Prostate gland (tissue), 2 donors: Measurements from ENCODE around the gene ERCC6. TPM values are rescaled to one million over a fixed set of nuclear protein-coding genes. Genes with fewer than 3 reads are reported as not detected.
A peak's percentile ranks its signal among the peaks of the same experiment; 100 is the strongest.

Experiments used
- DNase-seq: peaks from one replicate; pipeline ENCODE4 v3.0.0-alpha.2; 2019; ENCODE audit warnings: low spot score
- H3K27ac ChIP-seq, 2 donors: fragments of 200-600 bp; sonication (generic); 2 replicates each; pipeline ENCODE4 v1.5.1; 2017 to 2019
- H3K27me3 ChIP-seq: fragments of 200-600 bp; sonication (generic); replicated peaks from 2 replicates; pipeline ENCODE4 v1.5.1; 2019; ENCODE audit not compliant: insufficient read depth
- H3K36me3 ChIP-seq, 2 donors: fragments of 200-600 bp; sonication (generic); 1 replicate in 1 of 2; 2 replicates in 1 of 2; pipeline versions ENCODE4 v1.5.1 to v1.8.1; 2017 to 2019
- H3K4me1 ChIP-seq: fragments of 200-600 bp; sonication (generic); replicated peaks from 2 replicates; pipeline ENCODE4 v1.5.1; 2019
- H3K4me3 ChIP-seq, 2 donors: fragments of 200-600 bp; sonication (generic); 2 replicates each; pipeline ENCODE4 v1.5.1; 2017 to 2019
- H3K9me3 ChIP-seq: fragments of 200-600 bp; sonication (generic); 2 replicates; pipeline ENCODE4 v1.5.1; 2017
- POLR2A ChIP-seq: fragments of 450-650 bp; IDR thresholded peaks from one replicate; pipeline ENCODE4 v1.6.1; 2016; ENCODE audit warnings: antibody characterized with exemption, mild to moderate bottlenecking
- POLR2AphosphoS5 ChIP-seq: sonication (generic); formaldehyde crosslinking; IDR thresholded peaks from one replicate; pipeline ENCODE4 v1.6.1; 2017; ENCODE audit warnings: antibody characterized with exemption
- WGBS: methylation state at CpG from one replicate; pipeline ENCODE4 v1.1.5; 2018; 5-methylcytosine and 5-hydroxymethylcytosine counted together
- intact Hi-C: fragments of 100-400 bp; cut with DNase I; formaldehyde crosslinking; loops from one replicate; pipeline ENCODE4 v1.14.2; 2022
- total RNA-seq, 2 donors: library from RNA; depleted of rRNA; stranded (reverse); fragments of >200 nt; gene quantifications; one replicate each; pipeline ENCODE4 v1.1.0, GENCODE V29; 2016
- TF ChIP-seq, protein P1 (sequence below), 4 experiments: fragments of 200-600 bp in 2 of 4; fragments of 450-650 bp in 2 of 4; sonication (generic) in 2 of 4; IDR thresholded peaks; 1 replicate in 3 of 4; 2 replicates in 1 of 4; pipeline ENCODE4 v1.5.1; 2016 to 2019; ENCODE audit warnings: antibody characterized with exemption in 4 of 4, mild to moderate bottlenecking in 2 of 4, moderate library complexity in 2 of 4

Gene ERCC6
- total RNA-seq, 2 donors from 2014 or later: 18.5 to 45.5 TPM

DNA sequence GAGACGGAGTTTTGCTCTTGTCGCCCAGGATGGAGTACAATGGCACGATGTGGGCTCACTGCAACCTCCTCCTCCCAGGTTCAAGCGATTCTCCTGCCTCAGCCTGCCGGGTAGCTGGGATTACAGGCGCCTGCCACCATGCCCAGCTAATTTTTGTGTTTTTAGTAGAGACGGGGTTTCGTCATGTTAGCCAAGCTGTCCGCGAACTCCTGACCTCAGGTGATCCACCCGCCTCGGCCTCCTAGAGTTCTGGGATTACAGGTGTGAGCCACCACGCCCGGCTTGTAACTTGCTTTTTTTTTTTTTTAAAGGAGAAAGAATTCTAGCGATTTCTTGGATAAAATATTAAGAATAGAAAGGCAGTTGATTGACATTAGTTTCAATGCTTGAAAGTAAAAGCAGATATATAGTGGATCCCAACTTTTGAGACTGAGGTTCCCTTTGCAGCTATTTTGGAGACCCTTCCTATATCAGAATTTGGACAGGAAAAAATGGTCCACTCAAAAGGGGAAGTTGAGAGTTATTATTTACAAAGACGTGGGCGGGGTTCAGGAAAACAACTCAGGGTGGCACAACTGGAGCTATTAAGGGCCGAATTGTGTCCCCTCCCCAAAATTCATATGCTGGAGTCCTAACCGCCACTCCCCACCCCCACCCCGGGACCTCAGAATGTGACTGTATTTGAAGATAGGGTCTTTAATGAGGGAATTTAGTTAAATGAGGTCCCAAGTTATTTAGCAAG is 1.3 kb upstream of the ERCC6 start:
- H3K27ac ChIP-seq: peak overlapping the region in 1 of 2 donors; percentile 87
- no peaks in the 10 kb centered on the region for H3K27me3 ChIP-seq
- DNase-seq: no peak
- WGBS: 66% methylated on average over 20 of the region's 20 CpGs
- no peaks in the 10 kb centered on the region for H3K9me3 ChIP-seq
- H3K4me1 ChIP-seq: no peaks in the 10 kb centered on the region
- peak overlapping the region in 1 of 2 donors; percentile 61 for H3K4me3 ChIP-seq
- intact Hi-C loops: no loop called here
- no peaks in the 10 kb centered on the region for H3K36me3 ChIP-seq
- TF ChIP-seq POLR2AphosphoS5 (no peak), POLR2A (no peak)
- TF ChIP-seq, protein P1, sequence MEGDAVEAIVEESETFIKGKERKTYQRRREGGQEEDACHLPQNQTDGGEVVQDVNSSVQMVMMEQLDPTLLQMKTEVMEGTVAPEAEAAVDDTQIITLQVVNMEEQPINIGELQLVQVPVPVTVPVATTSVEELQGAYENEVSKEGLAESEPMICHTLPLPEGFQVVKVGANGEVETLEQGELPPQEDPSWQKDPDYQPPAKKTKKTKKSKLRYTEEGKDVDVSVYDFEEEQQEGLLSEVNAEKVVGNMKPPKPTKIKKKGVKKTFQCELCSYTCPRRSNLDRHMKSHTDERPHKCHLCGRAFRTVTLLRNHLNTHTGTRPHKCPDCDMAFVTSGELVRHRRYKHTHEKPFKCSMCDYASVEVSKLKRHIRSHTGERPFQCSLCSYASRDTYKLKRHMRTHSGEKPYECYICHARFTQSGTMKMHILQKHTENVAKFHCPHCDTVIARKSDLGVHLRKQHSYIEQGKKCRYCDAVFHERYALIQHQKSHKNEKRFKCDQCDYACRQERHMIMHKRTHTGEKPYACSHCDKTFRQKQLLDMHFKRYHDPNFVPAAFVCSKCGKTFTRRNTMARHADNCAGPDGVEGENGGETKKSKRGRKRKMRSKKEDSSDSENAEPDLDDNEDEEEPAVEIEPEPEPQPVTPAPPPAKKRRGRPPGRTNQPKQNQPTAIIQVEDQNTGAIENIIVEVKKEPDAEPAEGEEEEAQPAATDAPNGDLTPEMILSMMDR (IDR thresholded peaks at IDR 0.05): no peak

DNA sequence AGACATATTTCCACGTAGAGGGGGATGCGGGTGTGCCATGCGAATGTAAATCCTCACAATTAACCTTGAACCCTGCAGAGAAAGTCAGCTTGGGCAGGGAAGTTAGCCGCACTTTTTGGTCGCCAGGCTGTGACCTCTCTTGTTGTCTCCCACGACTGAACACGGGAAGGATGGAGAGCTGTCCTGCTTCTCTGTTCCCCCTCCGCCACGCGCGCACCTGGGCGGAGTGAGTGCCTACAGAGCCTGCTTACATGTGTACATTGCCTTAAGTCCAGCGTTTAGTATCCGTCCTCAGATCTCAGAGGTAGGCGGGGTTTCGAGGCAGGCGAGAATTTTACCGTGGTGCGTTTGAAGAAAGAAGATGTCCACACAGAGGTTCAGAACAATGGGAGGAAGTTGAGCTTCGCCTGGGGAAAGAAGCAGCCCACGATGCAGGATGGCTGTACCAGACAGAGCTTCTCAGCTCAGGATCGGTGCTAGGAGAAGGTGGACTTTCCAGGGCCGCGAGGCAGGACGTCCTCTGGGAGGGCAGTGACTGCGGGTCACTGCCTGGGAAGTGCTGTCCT is 482 bp upstream of the ERCC6 start:
- no peaks in the 10 kb centered on the region for H3K9me3 ChIP-seq
- H3K4me3 ChIP-seq: peak overlapping the region; percentile 61 to 68
- intact Hi-C loops: no loop called here
- H3K4me1 ChIP-seq: no peaks in the 10 kb centered on the region
- peak; percentile 23 for DNase-seq
- H3K27ac ChIP-seq: peak overlapping the region; percentile 87 to 88
- under 1% methylated on average over 26 of the region's 26 CpGs for WGBS
- no peaks in the 10 kb centered on the region for H3K36me3 ChIP-seq
- TF ChIP-seq, protein P1 (IDR thresholded peaks at IDR 0.05): peak in 1 of 4 experiments; percentile 11
- no peak for TF ChIP-seq POLR2AphosphoS5
- no peaks in the 10 kb centered on the region for H3K27me3 ChIP-seq

DNA sequence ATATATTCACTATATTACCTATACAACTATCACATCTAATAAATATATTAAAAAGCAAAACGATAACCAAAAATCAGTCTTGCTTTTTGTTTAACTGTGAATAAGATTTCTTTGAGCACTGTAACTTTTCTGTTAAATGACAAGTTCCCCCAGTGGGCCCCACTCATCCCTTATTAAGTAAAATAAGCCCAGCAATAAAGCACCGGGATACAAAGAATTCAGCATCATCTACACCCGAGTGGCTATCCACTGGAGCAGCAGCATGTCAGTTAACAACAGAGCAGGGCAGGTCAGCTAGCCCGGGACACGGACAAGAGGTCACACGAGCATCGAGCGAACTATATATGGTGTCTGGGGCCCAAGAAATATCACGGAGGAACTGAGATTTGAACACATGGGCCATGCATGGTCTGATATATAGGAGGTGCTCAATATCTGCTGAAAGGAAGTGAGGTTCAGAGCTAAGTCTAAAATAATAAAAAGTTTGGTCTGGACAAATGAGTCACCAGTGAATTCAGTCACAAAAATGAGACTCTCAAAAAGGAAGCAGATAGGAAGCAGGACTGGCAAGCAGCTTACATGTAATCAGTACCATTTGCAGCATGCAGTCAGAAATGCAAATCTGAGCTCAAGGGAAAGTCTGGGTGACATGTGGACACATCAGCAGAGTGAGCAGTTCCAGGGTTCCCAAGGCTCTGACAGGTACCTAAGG is 4.1 kb downstream of the ERCC6 start:
- no peak for DNase-seq
- Histone ChIP-seq H3K4me3 (no peak overlapping the region), H3K36me3 (no peaks in the 10 kb centered on the region), H3K9me3 (no peaks in the 10 kb centered on the region), H3K27ac (no peak overlapping the region), H3K27me3 (no peaks in the 10 kb centered on the region), H3K4me1 (no peaks in the 10 kb centered on the region)
- no peak for TF ChIP-seq POLR2AphosphoS5
- TF ChIP-seq, protein P1 (IDR thresholded peaks at IDR 0.05): no peak
- TF ChIP-seq POLR2A: no peak
- intact Hi-C loops: no loop called here
- WGBS: 76% methylated on average over 9 of the region's 9 CpGs

DNA sequence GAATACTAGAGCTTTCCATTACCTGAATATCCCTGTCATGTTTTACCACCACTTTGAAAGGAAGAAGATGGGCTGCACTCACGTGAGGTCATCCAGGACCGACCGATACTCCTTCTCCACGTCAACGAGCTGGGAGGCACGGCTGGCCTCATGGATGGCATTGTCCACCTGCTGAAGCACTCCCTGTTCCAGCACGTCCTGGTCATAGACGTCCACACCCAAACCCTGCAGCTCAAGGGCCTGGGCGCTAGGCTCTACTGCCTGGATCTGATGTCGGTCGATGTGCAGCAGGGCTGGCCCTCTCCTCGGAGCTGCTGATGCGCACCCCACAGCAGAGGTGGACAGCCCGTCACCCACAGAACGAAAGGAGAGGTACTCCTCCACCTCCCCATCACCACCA is 6.5 kb downstream of the ERCC6 start:
- intact Hi-C loops: no loop called here
- Histone ChIP-seq H3K9me3 (no peaks in the 10 kb centered on the region), H3K36me3 (peaks cover 0 to 4% of the 10 kb centered on the region in 2 donors), H3K4me3 (no peak overlapping the region), H3K4me1 (no peaks in the 10 kb centered on the region), H3K27ac (no peak overlapping the region), H3K27me3 (no peaks in the 10 kb centered on the region)
- 95% methylated on average over 15 of the region's 15 CpGs for WGBS
- no peak for TF ChIP-seq POLR2A
- DNase-seq: no peak

DNA sequence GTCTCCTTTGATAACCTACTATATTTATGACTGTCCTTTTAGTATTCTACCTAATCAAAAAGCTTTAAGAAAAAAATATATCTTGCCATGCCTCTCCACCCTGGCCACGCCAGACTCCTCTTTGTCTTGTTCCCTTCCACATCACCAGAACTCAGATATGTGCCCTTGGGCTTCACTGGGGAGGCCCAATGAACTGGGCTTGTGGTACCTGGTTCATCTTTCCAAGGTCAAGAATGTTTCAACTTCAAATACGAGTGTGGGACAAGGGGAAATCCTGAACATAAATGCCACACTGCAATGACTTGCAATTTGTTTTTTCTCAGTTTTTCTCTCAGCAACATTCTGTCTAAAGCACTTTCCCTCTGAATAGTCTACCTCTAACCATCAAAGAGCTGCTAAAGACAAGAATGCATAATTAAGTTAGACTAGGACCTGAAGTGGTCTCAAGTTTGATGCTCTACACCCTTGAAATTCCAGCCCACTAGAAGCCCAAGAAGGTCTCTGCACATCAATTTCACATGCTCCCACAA is 9.9 kb downstream of the ERCC6 start:
- H3K4me1 ChIP-seq: no peaks in the 10 kb centered on the region
- no peak for DNase-seq
- H3K4me3 ChIP-seq: no peak overlapping the region
- H3K9me3 ChIP-seq: no peaks in the 10 kb centered on the region
- intact Hi-C loops: no loop called here
- H3K27me3 ChIP-seq: no peaks in the 10 kb centered on the region
- H3K36me3 ChIP-seq: peaks cover 0 to 10% of the 10 kb centered on the region in 2 donors
- 85% methylated on average over 2 of the region's 2 CpGs for WGBS
- TF ChIP-seq POLR2AphosphoS5 (no peak), POLR2A (no peak)
- TF ChIP-seq, protein P1 (IDR thresholded peaks at IDR 0.05): no peak
- H3K27ac ChIP-seq: no peak overlapping the region
